Measurements from ENCODE around the gene MAD1L1. TPM values are rescaled to one million over a fixed set of nuclear protein-coding genes. Genes with fewer than 3 reads are reported as not detected.

MAD1L1 gene
- total RNA-seq, 1 experiment from 2014 or later = 38.5 TPM

DNA sequence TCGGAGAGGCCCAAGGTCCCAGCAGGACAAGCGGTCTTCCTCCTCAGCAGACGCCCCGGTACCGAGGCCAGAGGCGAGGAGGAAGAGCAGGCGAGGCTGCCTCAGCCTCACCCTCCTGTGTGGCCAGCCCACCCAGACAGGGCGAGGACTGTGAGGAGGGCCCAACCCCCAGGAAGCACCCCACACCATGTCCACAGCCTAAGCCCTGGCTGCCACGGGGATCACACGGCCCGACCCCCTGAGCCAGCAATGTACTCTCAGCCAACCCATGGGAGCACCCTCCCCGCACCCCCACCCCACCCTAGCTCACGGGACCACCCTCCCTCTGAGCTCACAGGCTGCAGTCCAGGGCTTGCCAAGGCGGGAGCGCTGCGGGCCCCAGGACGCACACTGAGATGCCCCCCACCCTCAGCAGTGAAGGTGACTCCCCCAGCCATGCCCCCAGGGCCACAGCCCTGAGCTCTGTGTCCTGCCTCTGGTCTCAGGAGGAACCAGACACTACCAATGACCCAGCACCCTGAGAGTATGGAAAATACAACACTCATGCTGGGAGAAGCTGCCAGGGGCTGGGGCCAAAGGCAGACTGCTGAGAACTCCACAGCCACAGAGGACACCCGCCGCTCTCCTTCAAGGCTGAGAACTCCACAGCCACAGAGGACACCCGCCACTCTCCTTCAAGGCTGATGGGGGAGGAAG is 93.6 kb downstream of the MAD1L1 start:
- POLR2A ChIA-PET = no interaction called here

DNA sequence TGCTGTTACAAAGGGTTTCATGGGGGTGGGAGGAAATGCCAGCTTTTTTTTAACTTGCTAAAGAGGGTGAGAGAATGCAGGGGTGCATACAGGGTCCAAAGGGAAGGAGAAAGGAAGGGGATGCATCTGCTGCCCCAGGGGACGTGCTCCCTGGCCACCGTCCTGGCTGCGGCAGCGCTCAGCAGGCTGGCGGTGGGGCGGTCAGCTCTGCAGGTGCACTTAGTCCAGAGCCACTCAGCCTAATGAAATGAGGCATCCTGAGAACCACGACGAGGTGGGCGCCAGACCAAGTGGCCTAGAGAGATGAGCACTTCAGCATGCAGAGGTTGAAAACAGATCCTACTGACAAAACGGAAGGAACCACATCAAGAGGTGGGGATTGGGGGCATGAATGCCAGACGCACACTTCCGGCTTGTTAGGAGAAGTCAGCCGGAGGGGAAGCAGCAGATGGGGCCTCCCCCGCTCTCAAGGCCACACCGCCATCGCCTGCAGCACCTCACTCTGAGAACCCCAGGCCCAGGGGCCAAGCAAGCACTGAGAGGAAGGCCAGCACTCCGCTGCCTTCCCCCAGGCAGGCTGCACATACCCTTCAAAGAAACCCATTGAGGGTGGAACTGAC is 94.5 kb downstream of the MAD1L1 start:
- peaks cover 0 to 4% of the 10 kb centered on the region in 2 experiments; a peak in 1 of 4 replicates for H3K4me1 ChIP-seq (ENCODE audit: control insufficient read depth in 1 of 2, insufficient read depth in 2 of 2, low read length in 2 of 2)
- ChIA-PET CTCF (no interaction called here), RAD21 (ENCODE audit: low non-redundant PET in 1 of 2, low total read pairs in 2 of 2, uncharacterized antibody in 2 of 2, unreplicated experiment in 2 of 2) (no interaction called here), POLR2A (no interaction called here)
- no peaks in the 10 kb centered on the region for H3K9me2 ChIP-seq (ENCODE audit: insufficient read depth)
- no peak for DNase-seq (ENCODE audit: low read depth, low spot score)
- H2AFZ ChIP-seq (ENCODE audit: low read depth, low read length, poor library complexity, severe bottlenecking) = no peak overlapping the region
- no peak overlapping the region for H3K9ac ChIP-seq (ENCODE audit: low read length)
- H3K79me2 ChIP-seq (ENCODE audit: insufficient read depth, low read length) = no peaks in the 10 kb centered on the region
- H3K27ac ChIP-seq (ENCODE audit: low read depth, low read length) = no peak overlapping the region
- H3K4me2 ChIP-seq (ENCODE audit: low read length) = no peak overlapping the region
- no peak overlapping the region for H3K4me3 ChIP-seq (replicated peaks in 1 of 2; ENCODE audit: low read depth in 1 of 2, low read length in 2 of 2)
- intact Hi-C loops (cut with micrococcal nuclease) = no loop called here
- no peaks in the 10 kb centered on the region for H4K20me1 ChIP-seq (ENCODE audit: insufficient read depth)
- no peaks in the 10 kb centered on the region for H3K27me3 ChIP-seq (ENCODE audit: insufficient read depth, low read length)
- no peak for ATAC-seq
- H3K36me3 ChIP-seq (ENCODE audit: control insufficient read depth in 1 of 2, insufficient read depth in 2 of 2, low read length in 2 of 2) = peaks cover 0 to 7% of the 10 kb centered on the region in 2 experiments; a peak in 2 of 4 replicates
- no peak for TF ChIP-seq POLR2AphosphoS5 (IDR thresholded peaks at IDR 0.05; ENCODE audit: low read depth, low read length)
- TF ChIP-seq SIN3A (IDR thresholded peaks at IDR 0.05; ENCODE audit: low read depth) = no peak
- no peak for TF ChIP-seq SP1 (IDR thresholded peaks at IDR 0.05; ENCODE audit: low read depth)
- TF ChIP-seq, protein P1, sequence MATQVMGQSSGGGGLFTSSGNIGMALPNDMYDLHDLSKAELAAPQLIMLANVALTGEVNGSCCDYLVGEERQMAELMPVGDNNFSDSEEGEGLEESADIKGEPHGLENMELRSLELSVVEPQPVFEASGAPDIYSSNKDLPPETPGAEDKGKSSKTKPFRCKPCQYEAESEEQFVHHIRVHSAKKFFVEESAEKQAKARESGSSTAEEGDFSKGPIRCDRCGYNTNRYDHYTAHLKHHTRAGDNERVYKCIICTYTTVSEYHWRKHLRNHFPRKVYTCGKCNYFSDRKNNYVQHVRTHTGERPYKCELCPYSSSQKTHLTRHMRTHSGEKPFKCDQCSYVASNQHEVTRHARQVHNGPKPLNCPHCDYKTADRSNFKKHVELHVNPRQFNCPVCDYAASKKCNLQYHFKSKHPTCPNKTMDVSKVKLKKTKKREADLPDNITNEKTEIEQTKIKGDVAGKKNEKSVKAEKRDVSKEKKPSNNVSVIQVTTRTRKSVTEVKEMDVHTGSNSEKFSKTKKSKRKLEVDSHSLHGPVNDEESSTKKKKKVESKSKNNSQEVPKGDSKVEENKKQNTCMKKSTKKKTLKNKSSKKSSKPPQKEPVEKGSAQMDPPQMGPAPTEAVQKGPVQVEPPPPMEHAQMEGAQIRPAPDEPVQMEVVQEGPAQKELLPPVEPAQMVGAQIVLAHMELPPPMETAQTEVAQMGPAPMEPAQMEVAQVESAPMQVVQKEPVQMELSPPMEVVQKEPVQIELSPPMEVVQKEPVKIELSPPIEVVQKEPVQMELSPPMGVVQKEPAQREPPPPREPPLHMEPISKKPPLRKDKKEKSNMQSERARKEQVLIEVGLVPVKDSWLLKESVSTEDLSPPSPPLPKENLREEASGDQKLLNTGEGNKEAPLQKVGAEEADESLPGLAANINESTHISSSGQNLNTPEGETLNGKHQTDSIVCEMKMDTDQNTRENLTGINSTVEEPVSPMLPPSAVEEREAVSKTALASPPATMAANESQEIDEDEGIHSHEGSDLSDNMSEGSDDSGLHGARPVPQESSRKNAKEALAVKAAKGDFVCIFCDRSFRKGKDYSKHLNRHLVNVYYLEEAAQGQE (IDR thresholded peaks at IDR 0.05; ENCODE audit: low read depth) = no peak
- no peak for TF ChIP-seq EZH2phosphoT487 (IDR thresholded peaks at IDR 0.05; ENCODE audit: borderline replicate concordance)
- TF ChIP-seq EZH2 (IDR thresholded peaks at IDR 0.05) = no peak
- TF ChIP-seq SRF (IDR thresholded peaks at IDR 0.05; ENCODE audit: low read depth) = no peak
- TF ChIP-seq CEBPB (IDR thresholded peaks at IDR 0.05; ENCODE audit: low read depth) = no peak
- TF ChIP-seq CBX3 (IDR thresholded peaks at IDR 0.05; ENCODE audit: low read depth) = no peak
- no peak for TF ChIP-seq TCF7L2 (IDR thresholded peaks at IDR 0.05; ENCODE audit: borderline replicate concordance, extremely low read depth, insufficient read depth, insufficient read length)
- TF ChIP-seq ZNF274 (IDR thresholded peaks at IDR 0.05; ENCODE audit: low read depth, low read length) = no peak
- TF ChIP-seq YY1 (IDR thresholded peaks at IDR 0.05; ENCODE audit: extremely low read depth, insufficient replicate concordance, low read depth, low read length) = no peak
- no peak for TF ChIP-seq ELF1 (IDR thresholded peaks at IDR 0.05; ENCODE audit: borderline replicate concordance, low read depth)
- BruUV-seq (replicated peaks) = no TSS peak
- no peaks in the 10 kb centered on the region for H3K9me3 ChIP-seq (ENCODE audit: control insufficient read depth in 1 of 2, insufficient read depth in 1 of 2, low read depth in 1 of 2, low read length in 2 of 2)

More for the DNA sequence above, 93.6 kb downstream of the MAD1L1 start:
- Histone ChIP-seq H3K36me3 (ENCODE audit: control insufficient read depth in 1 of 2, insufficient read depth in 2 of 2, low read length in 2 of 2) (peaks cover 0 to 7% of the 10 kb centered on the region in 2 experiments; a peak in 1 of 4 replicates), H3K9me3 (ENCODE audit: control insufficient read depth in 1 of 2, insufficient read depth in 1 of 2, low read depth in 1 of 2, low read length in 2 of 2) (no peaks in the 10 kb centered on the region), H4K20me1 (ENCODE audit: insufficient read depth) (no peaks in the 10 kb centered on the region), H3K4me2 (ENCODE audit: low read length) (no peak overlapping the region), H3K79me2 (ENCODE audit: insufficient read depth, low read length) (no peaks in the 10 kb centered on the region), H3K27me3 (ENCODE audit: insufficient read depth, low read length) (no peaks in the 10 kb centered on the region), H3K9ac (ENCODE audit: low read length) (no peak overlapping the region), H3K4me1 (ENCODE audit: control insufficient read depth in 1 of 2, insufficient read depth in 2 of 2, low read length in 2 of 2) (peaks cover 0 to 4% of the 10 kb centered on the region in 2 experiments; a peak in 1 of 4 replicates), H3K27ac (ENCODE audit: low read depth, low read length) (no peak overlapping the region), H3K4me3 (replicated peaks in 1 of 2; ENCODE audit: low read depth in 1 of 2, low read length in 2 of 2) (no peak overlapping the region), H2AFZ (ENCODE audit: low read depth, low read length, poor library complexity, severe bottlenecking) (no peak overlapping the region), H3K9me2 (ENCODE audit: insufficient read depth) (no peaks in the 10 kb centered on the region)
- intact Hi-C loops (cut with micrococcal nuclease) = no loop called here
- no peak for ATAC-seq
- BruUV-seq (replicated peaks) = no TSS peak
- no peak for DNase-seq (ENCODE audit: low read depth, low spot score)
- no peak for TF ChIP-seq SRF (IDR thresholded peaks at IDR 0.05; ENCODE audit: low read depth)
- no peak for TF ChIP-seq TCF7L2 (IDR thresholded peaks at IDR 0.05; ENCODE audit: borderline replicate concordance, extremely low read depth, insufficient read depth, insufficient read length)
- no peak for TF ChIP-seq SIN3A (IDR thresholded peaks at IDR 0.05; ENCODE audit: low read depth)
- TF ChIP-seq RAD21 (IDR thresholded peaks at IDR 0.05; ENCODE audit: low read depth) = no peak
- TF ChIP-seq, protein P2, sequence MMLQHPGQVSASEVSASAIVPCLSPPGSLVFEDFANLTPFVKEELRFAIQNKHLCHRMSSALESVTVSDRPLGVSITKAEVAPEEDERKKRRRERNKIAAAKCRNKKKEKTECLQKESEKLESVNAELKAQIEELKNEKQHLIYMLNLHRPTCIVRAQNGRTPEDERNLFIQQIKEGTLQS (IDR thresholded peaks at IDR 0.05) = no peak
- TF ChIP-seq CEBPB (IDR thresholded peaks at IDR 0.05; ENCODE audit: low read depth) = no peak
- ChIA-PET CTCF (no interaction called here), RAD21 (ENCODE audit: low non-redundant PET in 1 of 2, low total read pairs in 2 of 2, uncharacterized antibody in 2 of 2, unreplicated experiment in 2 of 2) (interaction anchor here in 1 of 2 experiments (0.6 kb wide), 1 partner anchor 206 kb away, joined by 4 read pairs; no protein-coding TSS in a partner anchor)
